ENCODE results near the gene KCTD5. TPM values are rescaled to one million over a fixed set of nuclear protein-coding genes. Genes with fewer than 3 reads are reported as not detected.
A peak's percentile ranks its signal among the peaks of the same experiment; 100 is the strongest.
"Not testable (repeated sequence)": the region's sequence is repeated elsewhere in the genome, so short reads cannot be mapped to it uniquely, and the experiment has no call there.

Gene KCTD5
- total and polyA plus RNA-seq, 10 of the 15 experiments (the other 5 are each of a cell fraction or from before 2014, with no cell fraction given), result 0.58 to 56.4 (median 37.3) TPM

- H3K4me3 ChIP-seq; RAD21 ChIA-PET (ENCODE audit: unreplicated experiment); DNase-seq (ENCODE audit: low read depth, low spot score); H4K20me1 ChIP-seq (ENCODE audit: control insufficient read depth, insufficient read depth); H3K27ac ChIP-seq (ENCODE audit: control insufficient read depth, insufficient read depth); H3K4me1 ChIP-seq (ENCODE audit: control insufficient read depth, insufficient read depth, low read length); CTCF ChIA-PET; H2AFZ ChIP-seq (ENCODE audit: control insufficient read depth, low read depth, low read length); SMC1A ChIA-PET (ENCODE audit: uncharacterized antibody, unreplicated experiment); H3K36me3 ChIP-seq (ENCODE audit: control insufficient read depth in 2 of 2, insufficient read depth in 2 of 2, low read length in 1 of 2); H3K9ac ChIP-seq (ENCODE audit: control insufficient read depth, insufficient read depth, low read length); H3K4me2 ChIP-seq (ENCODE audit: control insufficient read depth, insufficient read depth); FAIRE-seq; BruUV-seq (replicated peaks); H3K27me3 ChIP-seq (replicated peaks in 1 of 2; ENCODE audit: control insufficient read depth in 2 of 2, insufficient read depth in 2 of 2, low read length in 1 of 2); in situ Hi-C loops (cut with MboI); H3K9me3 ChIP-seq (replicated peaks; ENCODE audit: control insufficient read depth, insufficient read depth, low read length); intact Hi-C loops (cut with micrococcal nuclease; ENCODE audit: unreplicated experiment); ATAC-seq; POLR2A ChIA-PET: not testable (repeated sequence)
- 89% methylated on average over 14 of the region's 23 CpGs for WGBS (ENCODE audit: insufficient coverage, insufficient replicate concordance, low lambda C conversion rate, missing lambda C conversion rate)
- H3K79me2 ChIP-seq (ENCODE audit: control insufficient read depth, insufficient read depth, low read length), result peaks cover 22% of the 10 kb centered on the region
These were observed 3.9 kb upstream of the KCTD5 start for GRCh38 chr16:2678206-2678965.

GRCh38 chr16:2679902-2680301 lies 2.4 kb upstream of the KCTD5 start:
- H4K20me1 ChIP-seq (ENCODE audit: control insufficient read depth, insufficient read depth); H3K27me3 ChIP-seq (replicated peaks in 1 of 2; ENCODE audit: control insufficient read depth in 2 of 2, insufficient read depth in 2 of 2, low read length in 1 of 2); H2AFZ ChIP-seq (ENCODE audit: control insufficient read depth, low read depth, low read length); POLR2A ChIA-PET; DNase-seq (ENCODE audit: low read depth, low spot score); SMC1A ChIA-PET (ENCODE audit: uncharacterized antibody, unreplicated experiment); in situ Hi-C loops (cut with MboI); H3K4me3 ChIP-seq; CTCF ChIA-PET; H3K27ac ChIP-seq (ENCODE audit: control insufficient read depth, insufficient read depth); ATAC-seq; H3K4me2 ChIP-seq (ENCODE audit: control insufficient read depth, insufficient read depth); BruUV-seq (replicated peaks); H3K9me3 ChIP-seq (replicated peaks; ENCODE audit: control insufficient read depth, insufficient read depth, low read length); H3K4me1 ChIP-seq (ENCODE audit: control insufficient read depth, insufficient read depth, low read length); H3K36me3 ChIP-seq (ENCODE audit: control insufficient read depth in 2 of 2, insufficient read depth in 2 of 2, low read length in 1 of 2); FAIRE-seq; RAD21 ChIA-PET (ENCODE audit: unreplicated experiment); H3K9ac ChIP-seq (ENCODE audit: control insufficient read depth, insufficient read depth, low read length): not testable (repeated sequence)
- H3K79me2 ChIP-seq (ENCODE audit: control insufficient read depth, insufficient read depth, low read length), result peaks cover 28% of the 10 kb centered on the region
- intact Hi-C loops (cut with micrococcal nuclease; ENCODE audit: unreplicated experiment), result loop anchor here (10.0 kb wide), 1 partner anchor 145 kb away; the partner anchor contains the start of genes CEMP1 and PDPK1
- WGBS (ENCODE audit: insufficient coverage, insufficient replicate concordance, low lambda C conversion rate, missing lambda C conversion rate), result 99% methylated on average over 4 of the region's 4 CpGs

GRCh38 chr16:2680360-2680759 lies 2.0 kb upstream of the KCTD5 start:
- H3K9ac ChIP-seq (ENCODE audit: control insufficient read depth, insufficient read depth, low read length); H3K27me3 ChIP-seq (replicated peaks in 1 of 2; ENCODE audit: control insufficient read depth in 2 of 2, insufficient read depth in 2 of 2, low read length in 1 of 2); H3K27ac ChIP-seq (ENCODE audit: control insufficient read depth, insufficient read depth); H3K36me3 ChIP-seq (ENCODE audit: control insufficient read depth in 2 of 2, insufficient read depth in 2 of 2, low read length in 1 of 2); in situ Hi-C loops (cut with MboI); H3K4me1 ChIP-seq (ENCODE audit: control insufficient read depth, insufficient read depth, low read length); FAIRE-seq; H2AFZ ChIP-seq (ENCODE audit: control insufficient read depth, low read depth, low read length); H3K9me3 ChIP-seq (replicated peaks; ENCODE audit: control insufficient read depth, insufficient read depth, low read length); H3K4me3 ChIP-seq; CTCF ChIA-PET; H3K4me2 ChIP-seq (ENCODE audit: control insufficient read depth, insufficient read depth); RAD21 ChIA-PET (ENCODE audit: unreplicated experiment); ATAC-seq; SMC1A ChIA-PET (ENCODE audit: uncharacterized antibody, unreplicated experiment); DNase-seq (ENCODE audit: low read depth, low spot score); BruUV-seq (replicated peaks); H4K20me1 ChIP-seq (ENCODE audit: control insufficient read depth, insufficient read depth); POLR2A ChIA-PET: not testable (repeated sequence)
- 99% methylated on average over 8 of the region's 8 CpGs for WGBS (ENCODE audit: insufficient coverage, insufficient replicate concordance, low lambda C conversion rate, missing lambda C conversion rate)
- peaks cover 28% of the 10 kb centered on the region for H3K79me2 ChIP-seq (ENCODE audit: control insufficient read depth, insufficient read depth, low read length)
- intact Hi-C loops (cut with micrococcal nuclease; ENCODE audit: unreplicated experiment), result loop anchor here (10.0 kb wide), 1 partner anchor 146 kb away; the partner anchor contains the start of genes CEMP1 and PDPK1

GRCh38 chr16:2683041-2683440 lies 718 bp downstream of the KCTD5 start:
- H3K4me1 ChIP-seq (ENCODE audit: control insufficient read depth, insufficient read depth, low read length); H4K20me1 ChIP-seq (ENCODE audit: control insufficient read depth, insufficient read depth); DNase-seq (ENCODE audit: low read depth, low spot score); FAIRE-seq; H3K36me3 ChIP-seq (ENCODE audit: control insufficient read depth in 2 of 2, insufficient read depth in 2 of 2, low read length in 1 of 2); H2AFZ ChIP-seq (ENCODE audit: control insufficient read depth, low read depth, low read length); ATAC-seq; H3K9me3 ChIP-seq (replicated peaks; ENCODE audit: control insufficient read depth, insufficient read depth, low read length); BruUV-seq (replicated peaks); H3K27me3 ChIP-seq (replicated peaks in 1 of 2; ENCODE audit: control insufficient read depth in 2 of 2, insufficient read depth in 2 of 2, low read length in 1 of 2); RAD21 ChIA-PET (ENCODE audit: unreplicated experiment); SMC1A ChIA-PET (ENCODE audit: uncharacterized antibody, unreplicated experiment); in situ Hi-C loops (cut with MboI): not testable (repeated sequence)
- H3K4me3 ChIP-seq, result peak overlapping the region; percentile 94
- H3K9ac ChIP-seq (ENCODE audit: control insufficient read depth, insufficient read depth, low read length), result peak overlapping the region; percentile 95
- peak overlapping the region; percentile 82 for H3K27ac ChIP-seq (ENCODE audit: control insufficient read depth, insufficient read depth)
- intact Hi-C loops (cut with micrococcal nuclease; ENCODE audit: unreplicated experiment), result loop anchor here (2.0 to 10.0 kb wide), 2 partner anchors 38 to 148 kb away; partner anchors contain the start of genes CEMP1, PDPK1 and PRSS27
- 2% methylated on average over 12 of the region's 13 CpGs for WGBS (ENCODE audit: insufficient coverage, insufficient replicate concordance, low lambda C conversion rate, missing lambda C conversion rate)
- peaks cover 38% of the 10 kb centered on the region for H3K79me2 ChIP-seq (ENCODE audit: control insufficient read depth, insufficient read depth, low read length)
- peak overlapping the region; percentile 33 for H3K4me2 ChIP-seq (ENCODE audit: control insufficient read depth, insufficient read depth)
- POLR2A ChIA-PET, result interaction anchor here (1.0 to 2.0 kb wide), 2 partner anchors 71 to 229 kb away, joined by 3 to 5 read pairs; partner anchors contain the start of gene FLYWCH1
- CTCF ChIA-PET, result interaction anchor here (1.0 kb wide), 1 partner anchor 185 kb away, joined by 3 read pairs; no protein-coding TSS in a partner anchor

Data from GM12878 (cell line).